IPS DF 6.9 (cell line): ENCODE measurements around the gene GDPD2.

Experiments used
- DNase-seq: peaks from one replicate; pipeline ENCODE4 v3.0.0-alpha.2; 2013; ENCODE audit warnings: low read depth, low spot score
- H3K27ac ChIP-seq: one replicate; pipeline ENCODE4 v1.5.1; 2013; ENCODE audit warnings: low read length, control low read depth
- H3K27me3 ChIP-seq: 2 replicates; pipeline ENCODE4 v1.6.1; 2013; ENCODE audit warnings: mild to moderate bottlenecking, low read length; ENCODE audit not compliant: control insufficient read depth, insufficient read depth
- H3K36me3 ChIP-seq: 2 replicates; pipeline ENCODE4 v1.6.1; 2013; ENCODE audit warnings: low read length; ENCODE audit not compliant: control insufficient read depth, insufficient read depth
- H3K4me1 ChIP-seq: 2 replicates; pipeline ENCODE4 v1.6.1; 2013; ENCODE audit warnings: low read length; ENCODE audit not compliant: control insufficient read depth, insufficient read depth
- H3K4me3 ChIP-seq: 2 replicates; pipeline ENCODE4 v1.5.1; 2013; ENCODE audit warnings: mild to moderate bottlenecking, low read length
- H3K9me3 ChIP-seq: 2 replicates; pipeline ENCODE4 v1.6.1; 2013; ENCODE audit warnings: low read length, inconsistent platforms; ENCODE audit not compliant: control insufficient read depth, insufficient read depth
- WGBS: extraction: QIAGEN DNeasy Blood & Tissue Kit; methylation state at CpG from one replicate; pipeline ENCODE4 v1.1.7; 2013; ENCODE audit warnings: mixed read lengths, missing lambda C conversion rate; ENCODE audit not compliant: insufficient read length, insufficient coverage; 5-methylcytosine and 5-hydroxymethylcytosine counted together

Gene GDPD2

DNA sequence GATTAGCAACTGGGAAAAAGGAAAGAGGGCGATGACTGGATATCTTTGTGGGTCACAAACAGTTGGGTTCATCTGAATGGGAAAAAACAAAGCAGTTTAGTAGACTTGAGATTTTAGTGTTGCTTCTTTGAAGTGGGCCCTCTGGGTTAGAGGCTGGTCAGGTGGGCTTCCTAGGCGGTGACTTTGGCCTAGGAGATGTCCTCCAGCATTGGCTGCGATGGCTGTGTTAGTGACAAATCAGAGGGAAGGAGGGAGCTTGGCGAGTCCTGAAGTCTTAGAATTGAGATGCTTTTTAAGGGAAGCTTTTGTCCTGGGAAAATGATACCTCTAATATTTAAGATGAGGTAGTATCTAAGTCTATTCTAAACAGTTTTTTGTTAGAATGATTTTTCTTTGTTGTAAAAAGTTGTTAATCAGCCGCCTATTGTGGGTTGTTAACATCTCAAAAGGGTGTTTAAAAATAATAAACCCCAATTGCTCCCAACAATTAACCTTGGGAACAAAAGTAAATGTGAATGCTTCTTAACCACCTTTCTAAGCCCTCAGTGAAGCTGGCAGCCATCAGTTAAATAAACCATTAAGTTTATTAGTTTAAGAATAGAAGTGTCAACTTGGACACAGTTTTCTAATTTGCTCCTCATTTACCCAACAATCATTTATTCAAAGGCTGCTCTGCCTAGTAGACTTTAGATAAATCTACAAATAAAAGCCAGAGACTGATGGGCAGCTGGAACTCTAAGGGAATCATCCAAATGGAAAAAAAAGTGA, 53.2 kb downstream of the GDPD2 start:
- Histone ChIP-seq H3K27ac (no peak overlapping the region), H3K36me3 (no peaks in the 10 kb centered on the region), H3K27me3 (no peaks in the 10 kb centered on the region), H3K4me1 (peaks cover 6% of the 10 kb centered on the region), H3K9me3 (no peaks in the 10 kb centered on the region), H3K4me3 (no peak overlapping the region)
- no peak for DNase-seq
- no CpG with 5 or more reads among the region's 5 CpGs for WGBS

DNA sequence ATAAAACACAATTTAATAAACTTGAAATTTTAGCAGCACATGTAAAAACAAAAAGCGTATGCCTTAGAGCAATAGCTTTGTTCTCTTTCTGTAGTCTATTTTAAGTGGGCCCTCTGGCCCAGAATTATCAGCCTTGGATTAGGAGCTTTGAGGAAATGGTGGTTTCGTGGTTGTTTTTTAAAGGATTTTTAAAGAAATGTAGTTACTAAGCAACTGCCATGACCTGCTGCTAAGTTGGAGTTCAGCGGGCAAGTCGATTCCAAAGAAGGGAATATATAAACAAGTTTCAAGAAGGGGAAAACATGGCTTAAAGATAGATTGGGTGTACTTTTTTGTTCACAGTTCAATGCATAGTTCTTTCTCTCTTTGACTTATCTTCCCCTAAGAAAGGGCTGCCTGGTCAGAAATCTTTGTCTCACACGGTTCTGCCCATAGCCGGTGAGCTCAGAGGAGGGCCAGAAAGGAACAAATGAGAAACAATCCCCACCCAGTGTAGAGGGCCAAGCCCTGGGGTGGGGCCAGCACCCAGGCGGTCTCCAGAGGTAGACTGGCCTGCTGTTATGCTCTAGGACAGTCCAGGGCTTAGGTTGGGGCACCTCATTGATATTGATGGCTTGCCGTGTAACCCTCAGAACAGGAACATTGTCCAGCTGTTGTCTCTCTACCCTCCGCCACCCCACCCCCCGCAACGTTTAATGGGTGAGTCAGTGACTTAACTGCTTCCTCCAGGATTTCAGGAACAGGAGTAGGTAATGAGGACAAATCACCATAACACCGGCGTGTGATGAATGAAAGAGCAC, 54.0 kb downstream of the GDPD2 start:
- Histone ChIP-seq H3K4me1 (peaks cover 6% of the 10 kb centered on the region), H3K27me3 (no peaks in the 10 kb centered on the region), H3K9me3 (no peaks in the 10 kb centered on the region), H3K27ac (no peak overlapping the region), H3K4me3 (no peak overlapping the region), H3K36me3 (no peaks in the 10 kb centered on the region)
- no CpG with 5 or more reads among the region's 13 CpGs for WGBS
- DNase-seq: no peak

DNA sequence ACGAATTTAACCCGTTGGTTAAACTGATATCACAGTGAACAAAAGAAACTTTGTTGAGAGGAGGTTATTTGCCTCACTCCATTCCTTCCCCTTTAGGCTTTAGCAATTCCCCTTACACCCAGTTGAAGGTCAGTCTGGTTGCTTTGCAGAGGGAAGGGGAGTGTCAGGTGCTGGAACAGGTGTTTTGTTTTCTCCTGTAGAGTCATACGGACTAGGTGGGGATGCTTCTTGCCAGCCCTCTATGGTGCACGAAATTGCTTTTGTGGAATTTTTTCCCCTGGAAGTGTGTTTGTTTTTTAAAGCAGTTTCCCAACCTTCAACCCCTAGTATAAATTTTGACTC, 54.6 kb downstream of the GDPD2 start:
- Histone ChIP-seq H3K27me3 (no peaks in the 10 kb centered on the region), H3K4me3 (no peak overlapping the region), H3K27ac (no peak overlapping the region), H3K4me1 (peaks cover 6% of the 10 kb centered on the region), H3K9me3 (no peaks in the 10 kb centered on the region), H3K36me3 (no peaks in the 10 kb centered on the region)
- no CpG with 5 or more reads among the region's 4 CpGs for WGBS
- no peak for DNase-seq

DNA sequence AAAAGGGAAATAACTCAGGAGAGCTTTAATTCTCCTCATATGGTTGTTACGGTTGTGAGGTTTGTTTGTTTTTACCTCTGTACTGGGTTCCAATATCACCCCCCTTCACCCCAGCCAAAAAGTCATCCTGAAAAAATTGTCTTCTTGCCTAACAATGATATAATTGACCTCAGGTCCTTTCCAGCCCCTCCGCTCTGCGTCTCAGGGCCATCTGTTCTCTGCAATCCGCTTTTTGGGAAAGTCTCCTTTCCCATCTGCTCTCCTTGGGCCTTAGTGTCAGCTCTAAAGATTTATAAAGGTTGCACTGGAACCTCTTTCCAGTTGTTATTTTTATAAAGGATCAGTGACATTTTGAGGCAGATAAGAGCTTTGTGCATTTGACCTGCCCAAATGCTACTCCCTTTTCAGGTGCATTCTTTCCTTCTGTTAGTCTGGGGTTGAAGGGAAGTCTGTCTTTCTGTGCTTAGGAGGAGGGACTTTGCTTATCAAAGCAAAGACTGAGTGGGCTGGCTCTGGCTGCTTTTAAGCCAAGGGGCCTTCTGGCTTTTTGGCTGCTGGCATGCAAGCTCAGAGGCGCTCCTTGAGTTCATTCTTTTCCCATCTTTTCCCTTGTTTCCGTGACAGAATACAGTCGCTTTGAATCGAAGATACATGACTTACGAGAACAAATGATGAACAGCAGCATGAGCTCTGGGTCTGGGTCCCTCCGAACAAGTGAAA, 55.6 kb downstream of the GDPD2 start:
- no peak overlapping the region for H3K4me3 ChIP-seq
- no peaks in the 10 kb centered on the region for H3K9me3 ChIP-seq
- H3K27ac ChIP-seq: no peak overlapping the region
- no peaks in the 10 kb centered on the region for H3K27me3 ChIP-seq
- peaks cover 6% of the 10 kb centered on the region for H3K4me1 ChIP-seq
- H3K36me3 ChIP-seq: no peaks in the 10 kb centered on the region
- no peak for DNase-seq
- WGBS: no CpG with 5 or more reads among the region's 10 CpGs

DNA sequence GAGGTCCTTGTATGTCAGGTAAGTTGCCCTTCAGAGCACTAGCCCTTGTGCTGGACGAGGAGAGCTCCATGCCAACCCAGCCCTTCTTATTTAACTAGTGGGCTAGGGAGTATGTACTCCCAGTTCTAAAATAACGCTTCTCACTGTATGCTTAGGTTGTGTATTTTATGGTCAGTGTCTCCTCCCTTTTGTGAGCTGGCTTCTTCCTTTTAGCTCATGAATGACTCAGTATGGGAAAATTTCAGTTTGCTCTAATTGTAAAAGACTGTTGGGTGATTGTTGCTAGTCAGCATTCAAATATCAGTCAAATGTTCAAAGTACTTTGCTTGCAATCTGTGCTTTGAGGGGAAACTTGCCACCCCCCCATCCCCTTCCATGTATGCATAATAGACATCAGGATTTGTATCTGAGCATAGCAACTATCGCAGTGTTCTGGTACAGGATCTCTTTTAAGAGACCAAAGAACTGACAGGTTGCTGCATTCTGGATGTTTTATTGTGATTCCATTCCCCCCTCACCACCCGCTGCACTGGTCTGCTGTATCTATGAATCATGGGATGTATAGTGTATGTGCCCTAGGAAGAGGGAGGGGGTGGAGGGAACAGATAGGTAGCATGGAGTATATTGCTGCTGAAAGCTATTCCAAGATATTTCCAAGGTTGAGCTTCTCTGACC, 56.3 kb downstream of the GDPD2 start:
- no peak for DNase-seq
- no peak overlapping the region for H3K27ac ChIP-seq
- H3K9me3 ChIP-seq: no peaks in the 10 kb centered on the region
- H3K36me3 ChIP-seq: no peaks in the 10 kb centered on the region
- no peaks in the 10 kb centered on the region for H3K27me3 ChIP-seq
- no peak overlapping the region for H3K4me3 ChIP-seq
- WGBS: no CpG with 5 or more reads among the region's 4 CpGs
- H3K4me1 ChIP-seq: peaks cover 6% of the 10 kb centered on the region

DNA sequence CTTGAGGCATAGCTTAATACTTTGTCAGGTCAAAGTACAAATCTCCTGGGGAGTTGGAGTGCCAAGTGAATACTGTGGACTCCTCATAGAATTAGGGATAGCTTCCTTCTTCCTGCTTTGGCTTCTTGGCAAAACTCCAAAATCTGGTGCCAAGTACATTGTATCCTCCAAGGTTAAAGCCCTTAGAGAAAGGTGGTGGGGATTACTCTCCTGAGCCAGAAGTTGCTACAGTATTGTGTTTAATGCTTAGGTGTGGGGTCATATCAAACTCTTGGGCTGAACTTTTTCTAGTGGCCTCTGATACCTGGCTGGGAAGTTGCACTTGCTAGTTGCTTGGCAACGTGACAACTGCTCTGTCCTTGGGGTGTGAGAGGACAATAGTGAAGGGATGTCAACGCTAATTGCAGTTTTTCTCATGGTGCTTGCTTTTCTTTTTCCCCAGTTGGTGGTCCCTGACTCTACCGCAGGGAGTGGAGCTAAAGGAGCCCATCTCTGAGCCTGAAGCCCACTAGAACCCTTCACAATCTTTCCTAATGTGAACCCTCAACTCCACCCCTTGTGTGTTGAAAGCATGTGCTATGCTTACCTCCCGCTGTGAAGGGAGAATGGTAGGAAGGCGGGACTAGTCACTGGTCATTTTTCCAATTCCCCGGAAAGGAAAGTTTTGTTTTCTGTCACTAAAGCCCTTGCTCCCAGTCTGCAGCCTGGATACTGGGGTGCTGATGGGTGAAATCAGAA, 57.0 kb downstream of the GDPD2 start:
- Histone ChIP-seq H3K4me3 (no peak overlapping the region), H3K27ac (no peak overlapping the region), H3K27me3 (no peaks in the 10 kb centered on the region), H3K4me1 (peaks cover 6% of the 10 kb centered on the region), H3K36me3 (no peaks in the 10 kb centered on the region), H3K9me3 (no peaks in the 10 kb centered on the region)
- WGBS: no CpG with 5 or more reads among the region's 6 CpGs
- no peak for DNase-seq

DNA sequence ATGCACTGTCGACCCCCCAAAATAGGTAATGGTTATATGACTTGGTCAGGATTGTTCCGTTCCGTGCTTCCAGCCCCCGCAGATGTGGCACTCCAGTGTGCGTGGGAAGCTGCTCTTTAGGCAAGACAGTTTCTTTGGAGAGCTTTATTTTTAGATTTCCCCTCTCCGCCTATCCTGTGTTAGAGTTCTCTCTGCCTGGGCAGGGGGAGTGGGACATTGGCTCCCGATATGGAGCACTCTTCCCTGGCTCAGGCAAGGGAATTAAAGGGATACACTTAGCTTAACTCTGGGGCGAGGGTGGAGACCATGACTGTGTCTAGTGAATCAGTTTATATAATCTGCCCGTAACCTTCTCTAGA, 57.5 kb downstream of the GDPD2 start:
- no peaks in the 10 kb centered on the region for H3K36me3 ChIP-seq
- H3K4me1 ChIP-seq: peaks cover 6% of the 10 kb centered on the region
- no peak for DNase-seq
- H3K4me3 ChIP-seq: no peak overlapping the region
- no peak overlapping the region for H3K27ac ChIP-seq
- H3K27me3 ChIP-seq: no peaks in the 10 kb centered on the region
- H3K9me3 ChIP-seq: no peaks in the 10 kb centered on the region
- WGBS: no CpG with 5 or more reads among the region's 9 CpGs

DNA sequence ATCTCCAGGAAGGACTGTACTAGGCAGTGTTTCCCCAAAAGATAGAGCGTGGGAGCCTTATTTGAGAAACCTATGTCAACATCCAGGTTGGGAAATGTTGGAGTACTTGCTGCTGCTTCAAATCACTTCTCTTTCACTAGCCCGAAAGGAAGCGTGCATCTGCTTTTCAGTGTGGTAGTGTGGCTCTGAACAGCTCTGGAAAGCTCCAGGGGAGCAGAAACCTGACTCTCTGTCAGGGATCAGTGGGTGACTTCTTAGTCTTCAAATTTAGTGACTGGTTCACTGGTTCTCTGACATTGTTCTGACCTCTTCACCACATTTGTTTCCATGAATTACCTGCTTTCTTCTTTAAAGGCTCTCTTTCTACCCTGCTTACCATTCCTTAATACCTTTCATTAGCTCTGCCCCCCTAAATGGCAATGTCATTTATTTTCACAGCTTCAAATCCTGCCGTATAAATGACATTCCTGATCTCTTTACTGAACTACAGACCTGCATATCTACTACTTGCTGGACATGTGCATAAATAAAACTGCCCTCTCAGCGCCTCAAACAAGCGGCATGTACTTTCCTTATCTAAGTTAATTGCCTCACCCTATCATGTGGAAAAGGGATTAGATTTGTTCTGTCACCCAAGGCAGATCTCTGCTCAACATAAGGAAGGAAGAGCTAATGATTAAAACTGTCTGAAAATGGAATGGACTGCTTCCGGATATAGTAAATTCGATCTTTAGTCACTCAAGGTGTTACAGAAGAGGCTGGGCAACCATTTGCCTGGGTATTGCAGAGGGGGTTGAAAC, 58.6 kb downstream of the GDPD2 start:
- no peak for DNase-seq
- Histone ChIP-seq H3K36me3 (no peaks in the 10 kb centered on the region), H3K4me1 (peaks cover 6% of the 10 kb centered on the region), H3K9me3 (no peaks in the 10 kb centered on the region), H3K27me3 (no peaks in the 10 kb centered on the region), H3K4me3 (no peak overlapping the region), H3K27ac (no peak overlapping the region)
- WGBS: no CpG with 5 or more reads among the region's 8 CpGs

DNA sequence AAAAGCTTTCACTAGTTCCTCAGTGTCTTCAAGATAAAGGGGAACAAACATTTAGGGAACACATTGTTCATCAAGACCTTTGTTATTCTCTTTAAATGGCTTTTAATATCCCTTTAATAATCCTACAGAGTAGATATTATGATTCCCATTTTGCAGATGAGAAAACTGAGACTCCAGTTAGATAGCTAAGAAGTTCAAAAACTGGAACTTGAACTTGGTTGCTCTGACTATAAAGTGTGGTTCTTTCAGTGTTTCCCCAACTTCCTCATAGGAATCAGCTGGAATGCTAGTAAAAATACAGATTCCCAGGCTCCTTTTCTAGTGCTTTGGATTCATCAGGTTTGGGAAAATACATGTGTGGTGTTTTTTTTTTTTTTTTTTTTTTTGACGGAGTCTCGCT, 59.2 kb downstream of the GDPD2 start:
- no peak for DNase-seq
- no CpG with 5 or more reads among the region's 2 CpGs for WGBS
- Histone ChIP-seq H3K36me3 (no peaks in the 10 kb centered on the region), H3K27me3 (no peaks in the 10 kb centered on the region), H3K4me3 (no peak overlapping the region), H3K27ac (no peak overlapping the region), H3K4me1 (peaks cover 5% of the 10 kb centered on the region), H3K9me3 (no peaks in the 10 kb centered on the region)
